Measurements from ENCODE around the gene EREG.

- TF ChIP-seq CTCF (optimal IDR thresholded peaks at IDR 0.05 in 1 of 3, IDR thresholded peaks at IDR 0.05 in 1 of 3, conservative IDR thresholded peaks at IDR 0.05 in 1 of 3; ENCODE audit: extremely low read depth in 1 of 3, insufficient read depth in 2 of 3, low read length in 3 of 3) = no peak
- no peak for TF ChIP-seq EZH2 (IDR thresholded peaks at IDR 0.05; ENCODE audit: low read length)
Observed at GRCh38 chr4:74361671-74362070, 3.3 kb upstream of the EREG start.

Data from keratinocyte (primary cell).